ENCODE measurements around the gene NSD1. TPM values are rescaled to one million over a fixed set of nuclear protein-coding genes. Genes with fewer than 3 reads are reported as not detected.

The NSD1 gene
- total and polyA plus RNA-seq, 2 of the 4 experiments (the other 2 are of a cell fraction): 7.7 to 31.0 TPM

DNA sequence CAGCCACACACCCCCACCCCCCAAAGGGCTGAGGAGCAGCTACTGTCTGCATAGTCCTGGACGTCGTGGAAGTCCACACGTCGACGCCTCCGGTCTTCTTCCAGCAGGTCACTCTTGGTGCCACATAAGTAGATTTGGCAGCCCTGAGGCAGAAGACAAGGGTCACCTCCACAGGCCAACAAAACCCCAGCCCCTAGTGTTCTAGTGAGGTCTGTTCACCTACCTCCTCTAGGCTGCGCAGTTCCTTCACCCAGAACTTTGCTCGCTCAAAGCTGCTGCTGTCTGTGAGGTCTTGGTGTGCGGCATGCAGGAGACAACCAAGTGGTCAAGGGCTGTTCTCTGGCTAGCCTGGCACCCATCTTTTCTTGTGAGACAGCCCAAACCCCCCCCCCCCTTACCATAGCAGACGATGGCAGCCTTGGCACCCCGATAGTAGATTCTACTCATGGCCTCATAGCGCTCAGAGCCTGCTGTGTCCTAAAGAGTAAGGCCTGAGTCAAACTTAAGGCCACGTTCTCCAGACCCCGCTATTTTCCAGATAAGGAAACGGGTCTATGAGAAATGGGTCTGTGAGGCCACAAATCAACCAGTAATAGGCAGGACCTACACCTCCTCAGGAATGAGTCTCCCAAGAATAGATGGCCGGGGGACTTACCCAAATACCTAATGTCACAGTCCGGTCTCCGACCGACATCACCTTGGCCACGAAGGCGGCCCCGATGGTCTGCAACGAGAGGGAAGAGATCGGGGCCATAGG is 169.0 kb downstream of the NSD1 start:
- no peak overlapping the region for H2BK20ac ChIP-seq (ENCODE audit: low read depth, low read length)
- peak overlapping the region; percentile 71 for H2AK9ac ChIP-seq (replicated peaks; ENCODE audit: low read depth, low read length, poor library complexity)
- peak overlapping the region; percentile 95; a peak in 2 of 4 replicates for H4K8ac ChIP-seq (ENCODE audit: low read depth in 2 of 2, low read length in 2 of 2)
- peak overlapping the region; percentile 97 for H3K9ac ChIP-seq (ENCODE audit: low read depth, low read length)
- peak overlapping the region; percentile 64 for H3K4ac ChIP-seq (ENCODE audit: low read depth, low read length)
- H3K4me2 ChIP-seq (ENCODE audit: low read depth, low read length): peak overlapping the region; percentile 84
- H4K5ac ChIP-seq (ENCODE audit: low read depth, low read length): no peak overlapping the region
- H2AFZ ChIP-seq (replicated peaks; ENCODE audit: low read length, poor library complexity): peak overlapping the region; percentile 90
- H3K79me1 ChIP-seq (ENCODE audit: low read depth in 1 of 2, low read length in 2 of 2): peaks cover 12 to 72% of the 10 kb centered on the region in 2 experiments
- no TSS peak for BruUV-seq (replicated peaks)
- peak; percentile 1; the same call in 1 of the 2 replicates for ATAC-seq (ENCODE audit: low read depth)
- 73% methylated on average over 3 of the region's 24 CpGs; no CpG with 5 or more reads in 1 of the 2 experiments for WGBS, 2 experiments (ENCODE audit: extremely low coverage in 2 of 2, insufficient read length in 1 of 2)
- H2AK5ac ChIP-seq (ENCODE audit: low read depth, low read length): peak overlapping the region; percentile 59; the same call in 1 of the 2 replicates
- peak overlapping the region; percentile 36; the same call in 1 of the 2 replicates for H3K56ac ChIP-seq (ENCODE audit: extremely low read depth, insufficient read depth, low read length)
- H3K36me3 ChIP-seq (ENCODE audit: control insufficient read depth, insufficient read depth, low read length): peaks cover 31% of the 10 kb centered on the region
- H3K23ac ChIP-seq (ENCODE audit: low read depth, low read length): peak overlapping the region; percentile 92
- no peaks in the 10 kb centered on the region for H3K27me3 ChIP-seq (ENCODE audit: control insufficient read depth, insufficient read depth, low read length)
- H2BK120ac ChIP-seq (ENCODE audit: low read depth, low read length): no peak overlapping the region
- H2BK15ac ChIP-seq (ENCODE audit: low read depth, low read length): no peak overlapping the region
- peak overlapping the region; percentile 69; the same call in 1 of the 2 replicates for H3K14ac ChIP-seq (replicated peaks; ENCODE audit: low read depth, low read length)
- H3K4me1 ChIP-seq (ENCODE audit: control insufficient read depth, insufficient read depth, low read length): peaks cover 12% of the 10 kb centered on the region
- peaks cover 8% of the 10 kb centered on the region; the same call in 1 of the 2 replicates for H3K9me1 ChIP-seq (ENCODE audit: insufficient read depth, low read length)
- in situ Hi-C loops (cut with MboI; ENCODE audit: low sequenced_read_pairs) (no loop called here), dilution Hi-C loops (cut with HindIII; ENCODE audit: low sequenced_read_pairs, unreplicated experiment) (no loop called here), intact Hi-C loops (cut with micrococcal nuclease) (no loop called here)
- H3K27ac ChIP-seq (ENCODE audit: insufficient read depth, low read length): peak overlapping the region; percentile 94; the same call in 1 of the 2 replicates
- CTCF ChIA-PET: no interaction called here
- DNase-seq: peak; percentile 10
- no peaks in the 10 kb centered on the region for H3K9me3 ChIP-seq (ENCODE audit: control insufficient read depth, insufficient read depth, low read length)
- H4K91ac ChIP-seq (ENCODE audit: insufficient read depth, low read depth, low read length): no peak overlapping the region
- H3K4me3 ChIP-seq (ENCODE audit: insufficient read depth, low read depth, low read length): peak overlapping the region; percentile 98
- POLR2A ChIA-PET (ENCODE audit: unreplicated experiment): no interaction called here
- H2BK5ac ChIP-seq (ENCODE audit: low read depth, low read length, poor library complexity, severe bottlenecking): no peak overlapping the region
- H3K18ac ChIP-seq (ENCODE audit: low read depth, low read length): no peak overlapping the region
- H4K20me1 ChIP-seq (ENCODE audit: insufficient read depth, low read length): peaks cover 25% of the 10 kb centered on the region
- TF ChIP-seq MXI1 (IDR thresholded peaks at IDR 0.05; ENCODE audit: borderline replicate concordance, low read depth, low read length): no peak
- TF ChIP-seq SMC3 (IDR thresholded peaks at IDR 0.05; ENCODE audit: low read depth, low read length): no peak
- TF ChIP-seq ELK1 (IDR thresholded peaks at IDR 0.05; ENCODE audit: borderline replicate concordance, low read depth, low read length): no peak
- TF ChIP-seq FOS (IDR thresholded peaks at IDR 0.05; ENCODE audit: low read depth, low read length): no peak
- TF ChIP-seq RCOR1 (IDR thresholded peaks at IDR 0.05; ENCODE audit: insufficient replicate concordance, low read length): no peak
- TF ChIP-seq, protein P1, sequence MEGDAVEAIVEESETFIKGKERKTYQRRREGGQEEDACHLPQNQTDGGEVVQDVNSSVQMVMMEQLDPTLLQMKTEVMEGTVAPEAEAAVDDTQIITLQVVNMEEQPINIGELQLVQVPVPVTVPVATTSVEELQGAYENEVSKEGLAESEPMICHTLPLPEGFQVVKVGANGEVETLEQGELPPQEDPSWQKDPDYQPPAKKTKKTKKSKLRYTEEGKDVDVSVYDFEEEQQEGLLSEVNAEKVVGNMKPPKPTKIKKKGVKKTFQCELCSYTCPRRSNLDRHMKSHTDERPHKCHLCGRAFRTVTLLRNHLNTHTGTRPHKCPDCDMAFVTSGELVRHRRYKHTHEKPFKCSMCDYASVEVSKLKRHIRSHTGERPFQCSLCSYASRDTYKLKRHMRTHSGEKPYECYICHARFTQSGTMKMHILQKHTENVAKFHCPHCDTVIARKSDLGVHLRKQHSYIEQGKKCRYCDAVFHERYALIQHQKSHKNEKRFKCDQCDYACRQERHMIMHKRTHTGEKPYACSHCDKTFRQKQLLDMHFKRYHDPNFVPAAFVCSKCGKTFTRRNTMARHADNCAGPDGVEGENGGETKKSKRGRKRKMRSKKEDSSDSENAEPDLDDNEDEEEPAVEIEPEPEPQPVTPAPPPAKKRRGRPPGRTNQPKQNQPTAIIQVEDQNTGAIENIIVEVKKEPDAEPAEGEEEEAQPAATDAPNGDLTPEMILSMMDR (conservative IDR thresholded peaks at IDR 0.05; ENCODE audit: low read depth, low read length): 0 out of 2 replicates have a peak, but pooled peaks have one; percentile 6

All from IMR-90 (cell line).